Kidney epithelial cell (primary cell): ENCODE measurements around the gene CFHR1. TPM values are rescaled to one million over a fixed set of nuclear protein-coding genes. Genes with fewer than 3 reads are reported as not detected.

Experiments used
- DNase-seq: peaks from one replicate; pipeline ENCODE4 v3.0.0-alpha.2; 2010; ENCODE audit warnings: low read depth
- H3K27me3 ChIP-seq: 2 replicates; pipeline ENCODE4 v1.6.0; 2011; ENCODE audit warnings: low read length; ENCODE audit not compliant: control insufficient read depth, insufficient read depth
- H3K36me3 ChIP-seq: 2 replicates; pipeline ENCODE4 v1.5.1; 2011; ENCODE audit warnings: low read length; ENCODE audit not compliant: control insufficient read depth, insufficient read depth
- H3K4me3 ChIP-seq: 2 replicates; pipeline ENCODE4 v1.5.1; 2011; ENCODE audit warnings: low read depth, mild to moderate bottlenecking, control low read depth, low read length
- CTCF ChIP-seq: IDR thresholded peaks from 2 replicates; pipeline ENCODE4 v1.5.1; 2011; ENCODE audit warnings: mild to moderate bottlenecking, moderate library complexity, low read length, control low read depth, inconsistent platforms; ENCODE audit not compliant: insufficient read depth, poor library complexity, severe bottlenecking
- total RNA-seq: library from RNA; depleted of rRNA; stranded (reverse); fragments of >200 nt; gene quantifications from 2 replicates; pipeline ENCODE4 v1.2.3, GENCODE V29; 2015

Gene CFHR1
- total RNA-seq, 1 donor from 2014 or later, result not detected

- H3K27me3 ChIP-seq, result peaks cover 5% of the 10 kb centered on the region
- H3K36me3 ChIP-seq, result no peaks in the 10 kb centered on the region
- no peak overlapping the region for H3K4me3 ChIP-seq
- TF ChIP-seq CTCF, result no peak
- no peak for DNase-seq
Measured at GRCh38 chr1:196875935-196876334, 56.4 kb downstream of the CFHR1 start.

- peaks cover 5% of the 10 kb centered on the region for H3K27me3 ChIP-seq
- H3K4me3 ChIP-seq, result peak overlapping the region; percentile 31
- no peak for TF ChIP-seq CTCF
- no peaks in the 10 kb centered on the region for H3K36me3 ChIP-seq
- DNase-seq, result no peak
Measured at GRCh38 chr1:196877964-196878363, 58.4 kb downstream of the CFHR1 start.

Other genes with a start within 250 kb of the CFHR1 start
- 1.2 and 1.8 TPM in 2 replicates for gene KCNT2, start 211.3 kb upstream of the CFHR1 start, total RNA-seq
- gene CFH, start 167.7 kb upstream of the CFHR1 start, total RNA-seq, result 0.58 and 0.89 TPM in 2 replicates
- not detected in 2 replicates for gene CFHR3, start 44.9 kb upstream of the CFHR1 start, total RNA-seq
- not detected in 2 replicates for gene CFHR4, start 68.3 kb downstream of the CFHR1 start, total RNA-seq
- not detected in 2 replicates for gene CFHR2, start 124.0 kb downstream of the CFHR1 start, total RNA-seq
- not detected in 2 replicates for gene CFHR5, start 157.8 kb downstream of the CFHR1 start, total RNA-seq
- not detected in 2 replicates for gene F13B, start 247.5 kb downstream of the CFHR1 start, total RNA-seq